ENCODE results near the gene OGFR.

OGFR gene

DNA sequence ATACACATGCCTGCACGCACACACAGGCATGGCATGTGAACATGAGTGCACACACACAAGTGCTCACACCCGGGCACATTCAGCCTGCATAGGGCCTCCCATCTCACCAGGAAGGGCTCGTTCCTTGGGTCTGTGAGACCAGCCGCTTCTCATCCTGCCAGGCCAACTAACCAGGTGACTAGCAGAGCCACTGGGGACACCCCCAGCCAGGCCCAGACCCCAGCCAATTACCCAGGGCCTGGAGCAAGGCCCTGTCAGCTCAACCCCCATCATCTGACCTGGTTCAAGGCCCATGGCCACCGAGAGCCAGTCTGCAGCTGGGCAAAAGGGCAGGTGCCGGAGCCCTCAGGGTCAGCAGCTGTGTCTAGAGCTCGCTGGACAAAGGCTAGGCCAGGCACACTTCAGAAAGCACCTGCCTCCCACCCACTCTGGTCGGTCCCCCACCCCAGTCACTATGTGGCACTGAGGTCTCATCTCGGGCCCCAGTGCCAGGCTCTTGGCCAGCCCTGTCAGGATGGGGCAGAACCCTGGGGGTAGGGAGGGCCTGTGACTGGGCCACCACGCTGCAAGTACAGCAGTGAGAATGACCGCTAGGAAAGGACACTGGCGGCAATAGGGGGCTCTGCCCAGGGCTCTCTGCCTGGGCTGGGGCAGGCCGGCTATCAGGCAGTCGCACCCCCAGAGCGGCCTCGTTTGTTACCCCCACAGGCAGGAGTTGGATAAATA, 35.1 kb upstream of the OGFR start:
- in situ Hi-C loops (cut with HindIII; ENCODE audit: low sequenced_read_pairs) = loop anchor here (5.0 kb wide), 2 partner anchors 48 to 102 kb away; partner anchors contain the start of gene COL9A3

DNA sequence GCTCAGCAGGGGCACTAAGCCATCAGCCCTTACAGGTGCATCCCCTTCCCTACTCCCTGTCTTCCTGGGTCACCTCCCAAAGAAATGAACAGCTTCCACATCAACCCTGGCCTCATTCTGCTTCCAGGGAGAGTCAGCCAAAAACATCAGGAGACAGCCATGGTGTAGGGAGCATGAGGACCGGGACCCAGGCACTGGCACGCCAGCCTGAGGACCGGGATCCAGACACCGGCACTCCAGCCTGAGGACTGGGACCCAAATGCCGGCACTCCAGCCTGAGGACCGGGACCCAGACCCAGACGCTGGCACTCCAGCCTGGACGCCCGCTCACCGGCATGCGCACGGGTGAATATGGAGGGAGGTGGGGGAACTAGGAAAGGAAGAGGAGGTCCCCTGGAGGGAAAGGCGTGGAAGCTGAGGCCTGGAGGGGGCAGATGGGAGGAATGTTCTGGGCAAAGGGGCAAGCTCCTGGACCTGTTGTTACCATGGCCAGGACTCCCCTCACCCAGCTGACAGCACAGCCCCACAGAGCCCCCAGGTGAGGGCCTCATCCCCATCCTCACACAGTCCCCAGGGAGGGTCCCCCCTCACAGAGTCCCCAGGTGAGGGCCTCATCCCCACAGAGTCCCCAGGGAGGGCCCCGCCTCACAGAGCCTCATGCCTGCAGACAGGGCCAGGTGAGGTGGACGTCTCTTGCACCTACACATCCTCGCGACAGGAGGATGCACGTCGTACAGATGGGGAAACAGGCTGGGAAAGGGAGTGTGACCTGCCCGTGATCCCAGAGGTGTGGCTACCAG, 34.3 kb upstream of the OGFR start:
- in situ Hi-C loops (cut with HindIII; ENCODE audit: low sequenced_read_pairs) = loop anchor here (5.0 kb wide), 2 partner anchors 47 to 103 kb away; partner anchors contain the start of gene COL9A3

GRCh38 chr20:62770916-62771315, 33.7 kb upstream of the OGFR start:
- in situ Hi-C loops (cut with HindIII; ENCODE audit: low sequenced_read_pairs) = loop anchor here (5.0 kb wide), 2 partner anchors 46 to 104 kb away; partner anchors contain the start of gene COL9A3

DNA sequence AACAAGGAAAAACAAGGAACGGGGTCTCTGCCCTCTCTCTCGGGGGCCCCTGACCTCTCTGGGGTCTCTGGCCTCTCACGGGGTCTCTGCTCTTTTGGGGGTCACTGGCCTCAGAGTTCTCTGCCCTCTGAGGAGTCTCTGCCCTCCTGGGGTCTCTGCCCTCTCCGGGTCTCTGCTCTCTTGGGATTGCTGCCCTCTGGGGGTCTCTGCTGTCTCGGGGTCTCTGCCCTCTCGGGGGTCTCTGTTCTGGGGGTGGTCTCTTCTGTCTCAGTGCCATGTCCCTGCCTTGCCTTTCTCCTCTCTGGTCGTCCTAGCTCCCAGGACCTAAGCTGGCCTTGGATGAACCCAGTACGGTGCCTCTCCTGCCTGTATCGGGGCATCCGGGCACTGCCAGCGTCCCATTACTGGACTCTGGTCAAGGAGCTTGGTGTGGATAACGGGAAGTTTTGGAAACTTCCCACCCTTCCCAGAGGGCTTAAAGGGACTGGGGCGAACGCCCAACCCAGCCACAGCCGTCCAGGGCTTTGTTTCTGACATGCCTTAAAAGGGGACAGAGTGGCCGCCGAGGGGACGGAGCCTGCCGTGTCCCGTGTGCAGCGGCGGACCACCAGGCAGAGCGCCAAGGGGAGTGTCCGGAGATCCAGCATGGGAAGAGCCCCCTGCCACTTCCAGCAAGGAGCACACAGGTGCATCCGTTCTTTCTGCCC, 33.1 kb upstream of the OGFR start:
- in situ Hi-C loops (cut with HindIII; ENCODE audit: low sequenced_read_pairs) = loop anchor here (5.0 kb wide), 2 partner anchors 46 to 104 kb away; partner anchors contain the start of gene COL9A3

DNA sequence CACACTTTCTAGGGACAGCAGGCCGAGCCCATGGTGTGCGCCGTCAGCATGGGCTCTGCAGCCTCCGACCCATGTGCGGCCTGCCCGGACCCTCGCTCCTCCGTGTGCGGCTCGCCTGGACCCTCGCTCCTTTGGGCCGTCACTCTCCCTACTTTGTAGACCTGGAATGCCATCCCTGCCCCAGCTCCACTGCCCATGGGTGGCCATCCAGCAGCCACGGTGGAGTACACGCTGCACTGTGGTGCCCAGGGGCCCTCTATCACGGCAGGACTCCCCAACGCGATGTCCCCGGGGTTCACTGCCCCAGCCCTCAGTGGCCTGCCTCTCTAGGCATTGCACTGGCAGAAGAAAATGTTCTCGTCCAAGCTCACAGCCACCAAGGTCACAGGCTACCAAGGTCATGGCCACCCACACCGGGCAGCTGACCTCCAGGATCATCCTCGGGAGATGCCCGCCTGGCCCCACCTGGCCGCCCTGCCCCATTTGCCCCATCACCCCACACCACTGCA, 32.5 kb upstream of the OGFR start:
- in situ Hi-C loops (cut with HindIII; ENCODE audit: low sequenced_read_pairs) = loop anchor here (5.0 kb wide), 2 partner anchors 45 to 105 kb away; partner anchors contain the start of gene COL9A3

DNA sequence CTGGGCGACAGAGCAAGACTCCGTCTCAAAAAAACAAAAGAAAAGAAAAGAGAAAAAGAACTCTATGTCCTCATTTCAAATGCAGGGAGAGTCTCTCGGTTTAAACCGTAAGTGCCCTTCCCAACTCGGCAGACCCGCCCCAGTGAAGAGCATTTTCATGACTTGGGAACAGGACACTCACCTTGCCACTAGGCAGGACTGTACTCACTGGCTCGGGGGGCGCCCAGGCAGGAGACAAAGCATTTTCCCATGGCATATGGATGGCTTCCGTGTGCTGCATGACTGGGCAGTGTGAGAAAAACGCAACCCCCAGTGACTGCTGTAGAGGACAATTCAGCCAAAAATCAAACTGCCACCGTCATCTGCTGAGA, 32.0 kb upstream of the OGFR start:
- in situ Hi-C loops (cut with HindIII; ENCODE audit: low sequenced_read_pairs) = loop anchor here (5.0 kb wide), 2 partner anchors 45 to 105 kb away; partner anchors contain the start of gene COL9A3

GRCh38 chr20:62772990-62773844, 31.4 kb upstream of the OGFR start:
- in situ Hi-C loops (cut with HindIII; ENCODE audit: low sequenced_read_pairs) = loop anchor here (5.0 kb wide), 2 partner anchors 44 to 106 kb away; partner anchors contain the start of gene COL9A3

GRCh38 chr20:62773845-62774714, 30.6 kb upstream of the OGFR start:
- in situ Hi-C loops (cut with HindIII; ENCODE audit: low sequenced_read_pairs) = loop anchor here (5.0 kb wide), 2 partner anchors 43 to 107 kb away; partner anchors contain the start of gene COL9A3

DNA sequence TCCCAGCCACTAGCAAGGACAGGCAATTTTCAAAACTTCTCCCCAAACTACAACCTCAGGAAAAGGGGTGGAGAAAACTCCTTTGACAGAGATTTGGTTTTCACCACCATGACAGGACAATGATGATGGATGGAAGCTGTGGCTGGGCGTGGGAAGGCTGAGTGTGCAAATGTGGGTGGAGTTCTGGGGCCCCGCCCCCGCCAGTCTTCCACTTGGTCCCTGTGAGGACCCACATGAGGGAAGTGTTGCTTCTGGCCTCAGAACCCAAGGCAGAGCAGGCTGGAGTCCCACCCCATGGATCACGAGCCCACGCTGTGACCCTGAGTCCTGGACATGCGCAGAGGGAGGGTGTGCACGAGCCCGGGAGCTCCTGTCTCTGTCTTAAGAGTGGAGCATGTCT, 29.9 kb upstream of the OGFR start:
- in situ Hi-C loops (cut with HindIII; ENCODE audit: low sequenced_read_pairs) = loop anchor here (5.0 kb wide), 2 partner anchors 43 to 107 kb away; partner anchors contain the start of gene COL9A3

GRCh38 chr20:62775206-62775605, 29.4 kb upstream of the OGFR start:
- in situ Hi-C loops (cut with HindIII; ENCODE audit: low sequenced_read_pairs) = no loop called here

GRCh38 chr20:62776035-62776691, 28.5 kb upstream of the OGFR start:
- in situ Hi-C loops (cut with HindIII; ENCODE audit: low sequenced_read_pairs) = no loop called here

DNA sequence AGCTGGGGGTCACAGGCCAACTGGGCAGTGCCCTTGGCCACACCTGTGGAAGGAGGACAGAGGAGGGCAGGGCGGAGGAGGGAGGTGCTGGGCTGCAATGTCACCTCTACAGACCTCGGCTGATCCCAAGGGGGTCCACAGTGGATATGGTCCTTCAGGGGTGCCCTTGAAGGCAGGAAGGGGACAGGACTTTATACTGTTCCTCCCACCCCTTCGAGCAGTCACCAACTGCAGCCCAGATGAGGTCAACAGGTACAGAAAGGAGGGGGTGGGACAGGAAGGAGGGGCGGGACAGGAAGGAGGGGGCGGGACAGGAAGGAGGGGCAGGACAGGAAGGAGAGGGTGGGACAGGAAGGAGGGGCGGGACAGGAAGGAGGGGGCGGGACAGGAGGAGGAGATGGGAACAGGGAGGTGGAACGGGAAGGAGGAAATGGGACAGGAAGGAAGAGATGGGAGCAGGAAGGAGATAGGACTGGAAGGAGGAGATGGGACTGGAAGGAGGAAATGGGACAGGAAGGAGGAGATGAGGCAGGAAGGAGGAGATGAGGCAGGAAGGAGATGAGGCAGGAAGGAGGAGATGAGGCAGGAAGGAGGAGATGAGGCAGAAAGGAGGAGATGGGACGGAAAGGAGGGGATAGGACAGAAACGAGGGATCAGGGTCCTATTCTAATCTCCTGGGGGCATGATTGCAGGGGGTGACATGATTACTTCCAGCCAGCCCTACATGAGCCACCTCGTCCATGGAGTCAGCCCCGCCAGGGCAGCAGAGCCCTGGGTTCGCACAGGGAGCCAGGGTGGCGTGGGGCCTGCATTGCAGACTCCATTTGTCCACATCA, 27.7 kb upstream of the OGFR start:
- in situ Hi-C loops (cut with HindIII; ENCODE audit: low sequenced_read_pairs) = no loop called here

GRCh38 chr20:62777528-62777830, 27.2 kb upstream of the OGFR start:
- in situ Hi-C loops (cut with HindIII; ENCODE audit: low sequenced_read_pairs) = no loop called here

GRCh38 chr20:62778058-62778457, 26.6 kb upstream of the OGFR start:
- in situ Hi-C loops (cut with HindIII; ENCODE audit: low sequenced_read_pairs) = no loop called here

DNA sequence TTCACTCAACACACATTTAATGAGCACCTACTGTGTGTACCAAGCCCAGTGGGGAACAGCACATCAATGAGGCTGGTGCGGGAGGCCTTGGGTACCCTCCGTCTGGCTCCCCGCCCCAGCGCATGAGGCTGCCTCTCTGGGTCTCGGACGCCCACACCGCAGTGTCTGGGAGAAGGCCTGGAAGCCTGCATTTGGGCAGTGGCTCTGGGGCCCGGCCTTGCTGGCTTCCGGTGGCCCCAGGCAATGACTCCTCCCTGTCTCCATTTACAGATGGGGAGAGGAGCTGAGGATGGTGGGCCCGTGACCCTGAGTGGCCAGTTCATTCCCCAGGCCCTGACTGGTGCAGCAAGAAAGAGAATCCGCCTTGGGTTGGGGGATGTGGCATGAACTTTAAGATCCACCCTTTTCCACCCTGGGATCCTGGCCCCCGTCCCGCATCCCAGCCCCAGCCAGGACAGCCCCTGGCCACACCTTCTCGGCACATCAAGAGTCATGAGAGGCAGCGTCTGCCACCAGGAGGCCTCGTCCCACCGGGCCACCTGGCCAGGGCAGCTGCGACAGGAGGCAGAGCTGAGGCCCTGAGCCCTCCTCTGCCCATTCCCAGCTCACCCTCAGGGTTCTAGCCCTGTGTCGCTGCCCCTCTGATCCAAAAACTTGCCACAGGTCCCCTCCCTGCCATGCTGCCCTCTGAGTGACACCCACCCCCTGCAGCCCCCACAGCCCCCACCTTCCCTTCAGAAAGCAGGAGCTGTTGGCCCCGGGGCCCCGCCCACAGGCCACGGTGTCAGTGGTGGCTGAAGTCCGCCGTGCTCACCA, 25.8 kb upstream of the OGFR start:
- in situ Hi-C loops (cut with HindIII; ENCODE audit: low sequenced_read_pairs) = no loop called here

DNA sequence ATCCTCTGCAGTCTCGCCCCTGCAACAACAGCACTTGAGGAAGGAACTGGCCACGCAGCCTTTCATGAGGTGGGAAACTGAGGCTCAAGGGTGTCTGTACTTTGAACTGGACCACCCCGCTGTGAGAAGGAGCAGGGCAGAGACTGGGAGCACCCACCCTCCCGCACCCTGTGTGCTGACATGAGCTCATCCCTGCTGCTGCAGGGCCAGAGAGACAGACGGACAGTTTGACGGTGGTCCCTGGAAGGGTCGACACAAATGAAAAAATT, 25.3 kb upstream of the OGFR start:
- in situ Hi-C loops (cut with HindIII; ENCODE audit: low sequenced_read_pairs) = no loop called here

- in situ Hi-C loops (cut with HindIII; ENCODE audit: low sequenced_read_pairs) = no loop called here
These were observed 24.4 kb upstream of the OGFR start for GRCh38 chr20:62780204-62780603.

Measured in endothelial cell of hepatic sinusoid (primary cell).